Measurements from ENCODE around the gene NCAM1.

The NCAM1 gene

DNA sequence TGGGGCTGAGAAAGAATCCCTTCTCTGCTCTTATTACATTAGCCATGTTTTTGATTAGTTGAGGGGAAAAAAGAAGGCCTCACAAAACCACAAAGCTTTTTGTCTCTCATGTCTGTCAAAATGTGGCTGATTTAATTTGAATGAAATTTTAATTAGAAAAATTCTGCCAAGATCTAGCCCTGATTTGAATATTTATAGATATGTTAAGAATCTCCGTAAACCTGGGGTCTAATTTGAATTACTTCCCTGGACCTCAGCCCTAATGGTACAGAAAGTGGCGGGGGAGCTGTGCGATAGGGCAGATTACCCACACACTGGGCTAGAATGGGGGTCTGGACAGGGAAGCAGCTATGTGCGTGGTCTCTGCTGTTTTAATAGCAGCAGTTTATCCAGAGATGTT, 211.9 kb downstream of the NCAM1 start:
- ATAC-seq (ENCODE audit: insufficient read depth, low read depth) (no peak), DNase-seq (no peak)
- Histone ChIP-seq H3K27ac (ENCODE audit: low read length) (no peak overlapping the region), H3K4me3 (ENCODE audit: low read depth in 1 of 2, low read length in 2 of 2) (no peak overlapping the region), H3K4me1 (ENCODE audit: insufficient read depth, low read length) (no peaks in the 10 kb centered on the region), H4K20me1 (ENCODE audit: insufficient read depth, low read length) (no peaks in the 10 kb centered on the region), H2AFZ (ENCODE audit: low read depth, low read length) (no peak overlapping the region), H3K27me3 (ENCODE audit: insufficient read depth, low read length, poor library complexity) (peaks cover 3% of the 10 kb centered on the region), H3K4me2 (ENCODE audit: insufficient read depth, low read length) (no peak overlapping the region), H3K9ac (ENCODE audit: low read depth, low read length) (no peak overlapping the region), H3K9me3 (ENCODE audit: insufficient read depth, low read length, severe bottlenecking) (no peaks in the 10 kb centered on the region), H3K79me2 (ENCODE audit: insufficient read depth, low read length) (no peaks in the 10 kb centered on the region), H3K36me3 (ENCODE audit: insufficient read depth, low read length) (no peaks in the 10 kb centered on the region)
- TF ChIP-seq, protein P1, sequence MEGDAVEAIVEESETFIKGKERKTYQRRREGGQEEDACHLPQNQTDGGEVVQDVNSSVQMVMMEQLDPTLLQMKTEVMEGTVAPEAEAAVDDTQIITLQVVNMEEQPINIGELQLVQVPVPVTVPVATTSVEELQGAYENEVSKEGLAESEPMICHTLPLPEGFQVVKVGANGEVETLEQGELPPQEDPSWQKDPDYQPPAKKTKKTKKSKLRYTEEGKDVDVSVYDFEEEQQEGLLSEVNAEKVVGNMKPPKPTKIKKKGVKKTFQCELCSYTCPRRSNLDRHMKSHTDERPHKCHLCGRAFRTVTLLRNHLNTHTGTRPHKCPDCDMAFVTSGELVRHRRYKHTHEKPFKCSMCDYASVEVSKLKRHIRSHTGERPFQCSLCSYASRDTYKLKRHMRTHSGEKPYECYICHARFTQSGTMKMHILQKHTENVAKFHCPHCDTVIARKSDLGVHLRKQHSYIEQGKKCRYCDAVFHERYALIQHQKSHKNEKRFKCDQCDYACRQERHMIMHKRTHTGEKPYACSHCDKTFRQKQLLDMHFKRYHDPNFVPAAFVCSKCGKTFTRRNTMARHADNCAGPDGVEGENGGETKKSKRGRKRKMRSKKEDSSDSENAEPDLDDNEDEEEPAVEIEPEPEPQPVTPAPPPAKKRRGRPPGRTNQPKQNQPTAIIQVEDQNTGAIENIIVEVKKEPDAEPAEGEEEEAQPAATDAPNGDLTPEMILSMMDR (IDR thresholded peaks at IDR 0.05; ENCODE audit: borderline replicate concordance, extremely low read depth, low read length, poor library complexity, severe bottlenecking), result no peak
- TF ChIP-seq EZH2 (IDR thresholded peaks at IDR 0.05; ENCODE audit: borderline replicate concordance, low read depth, low read length, severe bottlenecking), result no peak

DNA sequence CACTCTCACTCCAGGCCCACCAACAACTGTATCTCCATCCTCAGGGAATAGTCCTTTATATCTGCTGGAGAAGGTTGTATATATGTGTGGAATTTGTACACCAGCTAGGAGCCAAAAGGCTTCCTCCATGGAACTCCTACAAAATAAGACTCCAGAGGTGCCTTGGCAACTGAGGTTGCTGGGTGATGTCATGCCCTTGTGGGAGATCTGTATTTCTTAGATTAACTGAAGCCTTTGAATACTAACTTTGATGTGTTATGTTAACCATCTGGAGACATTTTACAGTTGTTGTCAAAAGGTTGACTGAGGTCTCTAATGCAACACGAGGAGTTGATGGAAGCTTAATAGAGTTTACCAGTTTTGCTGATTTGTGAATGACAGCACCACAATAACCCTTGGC, 213.7 kb downstream of the NCAM1 start:
- H2AFZ ChIP-seq (ENCODE audit: low read depth, low read length), result no peak overlapping the region
- ATAC-seq (ENCODE audit: insufficient read depth, low read depth), result no peak
- peaks cover 6% of the 10 kb centered on the region for H3K27me3 ChIP-seq (ENCODE audit: insufficient read depth, low read length, poor library complexity)
- H3K4me3 ChIP-seq (ENCODE audit: low read depth in 1 of 2, low read length in 2 of 2), result no peak overlapping the region
- H4K20me1 ChIP-seq (ENCODE audit: insufficient read depth, low read length), result no peaks in the 10 kb centered on the region
- no peaks in the 10 kb centered on the region for H3K36me3 ChIP-seq (ENCODE audit: insufficient read depth, low read length)
- no peaks in the 10 kb centered on the region for H3K4me1 ChIP-seq (ENCODE audit: insufficient read depth, low read length)
- no peaks in the 10 kb centered on the region for H3K9me3 ChIP-seq (ENCODE audit: insufficient read depth, low read length, severe bottlenecking)
- no peak overlapping the region for H3K9ac ChIP-seq (ENCODE audit: low read depth, low read length)
- TF ChIP-seq, protein P1 (IDR thresholded peaks at IDR 0.05; ENCODE audit: borderline replicate concordance, extremely low read depth, low read length, poor library complexity, severe bottlenecking), result no peak
- TF ChIP-seq EZH2 (IDR thresholded peaks at IDR 0.05; ENCODE audit: borderline replicate concordance, low read depth, low read length, severe bottlenecking), result no peak
- H3K27ac ChIP-seq (ENCODE audit: low read length), result no peak overlapping the region
- no peak overlapping the region for H3K4me2 ChIP-seq (ENCODE audit: insufficient read depth, low read length)
- no peaks in the 10 kb centered on the region for H3K79me2 ChIP-seq (ENCODE audit: insufficient read depth, low read length)
- no peak for DNase-seq

DNA sequence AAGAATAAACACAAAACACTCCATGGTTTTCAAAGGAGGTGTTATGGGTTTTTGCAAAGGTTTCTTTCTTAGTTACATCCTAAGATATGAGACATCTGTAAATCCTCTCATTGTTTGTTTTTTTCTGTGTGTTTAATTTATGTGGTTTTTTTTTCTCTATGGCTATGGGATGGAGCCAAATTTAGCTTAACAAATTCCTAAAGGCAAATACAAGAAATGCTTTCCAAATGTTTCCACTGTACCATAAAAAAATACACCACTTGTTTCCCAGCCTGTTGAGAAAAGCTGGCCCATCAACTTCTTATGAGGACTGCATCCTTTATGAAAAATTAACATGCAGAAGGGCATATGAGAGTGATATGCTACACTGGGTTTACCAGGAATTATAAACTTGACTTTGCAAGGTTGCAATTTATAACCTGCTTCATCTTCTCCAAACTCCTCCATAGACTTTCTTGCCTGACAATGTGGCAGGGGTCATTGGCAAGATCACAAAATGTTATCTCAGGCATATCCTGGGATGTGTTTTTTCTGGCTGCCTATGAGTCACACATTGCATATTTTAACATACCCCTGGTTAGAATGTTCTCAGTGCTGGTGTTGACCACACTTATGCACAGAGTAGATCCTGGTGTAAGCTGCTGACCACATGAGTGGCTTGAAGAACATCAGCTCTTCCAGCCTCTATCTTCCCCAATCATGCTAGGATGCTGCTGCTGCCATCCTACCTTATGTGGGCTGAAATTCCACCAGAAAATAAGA, 215.6 kb downstream of the NCAM1 start:
- H2AFZ ChIP-seq (ENCODE audit: low read depth, low read length), result no peak overlapping the region
- H3K27ac ChIP-seq (ENCODE audit: low read length), result no peak overlapping the region
- ATAC-seq (ENCODE audit: insufficient read depth, low read depth), result no peak
- H3K4me1 ChIP-seq (ENCODE audit: insufficient read depth, low read length), result no peaks in the 10 kb centered on the region
- no peak overlapping the region for H3K4me2 ChIP-seq (ENCODE audit: insufficient read depth, low read length)
- TF ChIP-seq, protein P1 (IDR thresholded peaks at IDR 0.05; ENCODE audit: borderline replicate concordance, extremely low read depth, low read length, poor library complexity, severe bottlenecking), result no peak
- TF ChIP-seq EZH2 (IDR thresholded peaks at IDR 0.05; ENCODE audit: borderline replicate concordance, low read depth, low read length, severe bottlenecking), result no peak
- H3K79me2 ChIP-seq (ENCODE audit: insufficient read depth, low read length), result no peaks in the 10 kb centered on the region
- no peaks in the 10 kb centered on the region for H3K36me3 ChIP-seq (ENCODE audit: insufficient read depth, low read length)
- no peaks in the 10 kb centered on the region for H3K9me3 ChIP-seq (ENCODE audit: insufficient read depth, low read length, severe bottlenecking)
- H3K4me3 ChIP-seq (ENCODE audit: low read depth in 1 of 2, low read length in 2 of 2), result no peak overlapping the region
- H4K20me1 ChIP-seq (ENCODE audit: insufficient read depth, low read length), result no peaks in the 10 kb centered on the region
- peaks cover 6% of the 10 kb centered on the region for H3K27me3 ChIP-seq (ENCODE audit: insufficient read depth, low read length, poor library complexity)
- no peak overlapping the region for H3K9ac ChIP-seq (ENCODE audit: low read depth, low read length)
- no peak for DNase-seq
